Endothelial cell of umbilical vein (primary cell): Measurements from ENCODE around the gene ZNF839. TPM values are rescaled to one million over a fixed set of nuclear protein-coding genes. Genes with fewer than 3 reads are reported as not detected.

Experiments used
- BruUV-seq: library from RNA; stranded (reverse); fragments of 400-500 nt; replicated peaks from 2 replicates; lab custom pipeline; 2021; lab: Mats Ljungman, UMichigan
- CTCF ChIA-PET: fragments of 300-600, 350-600 bp; sonication (Branson Sonifier 250); formaldehyde crosslinking; loops from one replicate; lab custom pipeline; 2021; ENCODE audit warnings: antibody characterized with exemption, inconsistent platforms; lab: Charles Lee
- POLR2A ChIA-PET: fragments of 300-600, 350-600 bp; sonication (Branson Sonifier 250); formaldehyde crosslinking; loops from one replicate; lab custom pipeline; 2021; ENCODE audit warnings: antibody characterized with exemption, inconsistent platforms; lab: Charles Lee
- DNase-seq: peaks from one replicate; pipeline ENCODE4 v3.0.0-alpha.2; 2011; ENCODE audit warnings: low read depth, low spot score
- FAIRE-seq: peaks from 2 replicates; lab custom pipeline; 2011; peaks lifted over from hg19 to GRCh38; lab: Jason Lieb, UNC
- H2AFZ ChIP-seq: 2 replicates; pipeline ENCODE4 v1.6.0; 2012; ENCODE audit warnings: low read depth, low read length, control low read depth, inconsistent platforms
- H3K27ac ChIP-seq: 2 replicates; pipeline ENCODE4 v1.5.1; 2011; ENCODE audit warnings: low read depth, mild to moderate bottlenecking, control low read depth, low read length, moderate library complexity; ENCODE audit not compliant: insufficient read depth
- H3K27me3 ChIP-seq, 2 experiments: 2 replicates each; pipeline versions ENCODE4 v1.6.0 to v1.6.1; 2011; ENCODE audit warnings: low read length in 2 of 2, mixed read lengths in 1 of 2; ENCODE audit not compliant: control insufficient read depth in 2 of 2, insufficient read depth in 2 of 2
- H3K36me3 ChIP-seq, 2 experiments: 2 replicates in 1 of 2; 3 replicates in 1 of 2; pipeline ENCODE4 v1.5.1; 2011; ENCODE audit warnings: low read length in 2 of 2, mild to moderate bottlenecking in 1 of 2, moderate library complexity in 1 of 2; ENCODE audit not compliant: control insufficient read depth in 2 of 2, insufficient read depth in 2 of 2; ENCODE audit errors: extremely low read depth in 1 of 2
- H3K4me1 ChIP-seq: 3 replicates; pipeline ENCODE4 v1.5.1; 2011; ENCODE audit warnings: mild to moderate bottlenecking, low read length; ENCODE audit not compliant: control insufficient read depth, insufficient read depth; ENCODE audit errors: extremely low read depth
- H3K4me2 ChIP-seq: 2 replicates; pipeline ENCODE4 v1.6.1; 2011; ENCODE audit warnings: low read length, control low read depth, mixed read lengths; ENCODE audit not compliant: insufficient read depth
- H3K4me3 ChIP-seq, 3 experiments: fragments of 200-600 bp in 1 of 3; sonication (generic), shearing (Covaris generic) in 1 of 3; replicated peaks in 1 of 3; 2 replicates each; pipeline ENCODE4 v1.5.1; 2011 to 2016; ENCODE audit warnings: control low read depth in 3 of 3, low read length in 3 of 3, mild to moderate bottlenecking in 2 of 3, inconsistent platforms in 1 of 3, low read depth in 1 of 3, moderate library complexity in 1 of 3; ENCODE audit not compliant: insufficient read depth in 1 of 3
- H3K79me2 ChIP-seq: 2 replicates; pipeline ENCODE4 v1.6.0; 2012; ENCODE audit warnings: low read length, inconsistent platforms; ENCODE audit not compliant: control insufficient read depth, insufficient read depth
- H3K9ac ChIP-seq: replicated peaks from 2 replicates; pipeline ENCODE3; 2011; ENCODE audit warnings: low read length, control low read depth; ENCODE audit not compliant: insufficient read depth; ENCODE audit errors: extremely low read depth
- H3K9me1 ChIP-seq: replicated peaks from 3 replicates; pipeline ENCODE4 v1.6.0; 2011; ENCODE audit warnings: mild to moderate bottlenecking, low read length; ENCODE audit not compliant: control insufficient read depth, insufficient read depth; ENCODE audit errors: extremely low read depth
- H3K9me3 ChIP-seq: replicated peaks from 2 replicates; pipeline ENCODE4 v1.5.1; 2012; ENCODE audit warnings: low read length, inconsistent platforms; ENCODE audit not compliant: control insufficient read depth, insufficient read depth
- H4K20me1 ChIP-seq: replicated peaks from 2 replicates; pipeline ENCODE3; 2011; ENCODE audit warnings: mild to moderate bottlenecking, low read length; ENCODE audit not compliant: control insufficient read depth, insufficient read depth; ENCODE audit errors: extremely low read depth
- EZH2 ChIP-seq: IDR thresholded peaks from 2 replicates; pipeline ENCODE4 v1.6.1; 2012; ENCODE audit warnings: borderline replicate concordance, low read depth, mild to moderate bottlenecking, moderate library complexity, low read length, inconsistent platforms; ENCODE audit not compliant: severe bottlenecking
- FOS ChIP-seq: IDR thresholded peaks from 2 replicates; pipeline ENCODE4 v1.6.1; 2011; ENCODE audit warnings: mild to moderate bottlenecking, low read length, moderate library complexity, borderline replicate concordance; ENCODE audit not compliant: insufficient read depth
- GATA2 ChIP-seq: IDR thresholded peaks from 2 replicates; pipeline ENCODE4 v1.7.0; 2011; ENCODE audit warnings: low read depth, mild to moderate bottlenecking, moderate library complexity, mixed read lengths, low read length; ENCODE audit not compliant: insufficient read length, insufficient read depth
- JUN ChIP-seq: IDR thresholded peaks from 2 replicates; pipeline ENCODE4 v1.6.1; 2011; ENCODE audit warnings: borderline replicate concordance, low read depth; ENCODE audit not compliant: insufficient read length, insufficient read depth
- MYC ChIP-seq: IDR thresholded peaks from one replicate; pipeline ENCODE4 v1.6.1; 2011; ENCODE audit warnings: mild to moderate bottlenecking, low read depth, low read length
- POLR2A ChIP-seq: IDR thresholded peaks from 2 replicates; pipeline ENCODE4 v1.6.1; 2012; ENCODE audit warnings: low read depth, mild to moderate bottlenecking, control low read depth, low read length
- POLR2AphosphoS5 ChIP-seq: IDR thresholded peaks from 2 replicates; pipeline ENCODE4 v1.6.1; 2012; ENCODE audit warnings: low read depth, mild to moderate bottlenecking, control low read depth, low read length, moderate library complexity; ENCODE audit not compliant: insufficient read depth
- dilution Hi-C: fragments of 300-500 bp; cut with MboI; formaldehyde crosslinking; loops from one replicate; pipeline ENCODE4 v1.15.0; 2019; ENCODE audit warnings: low sequenced_read_pairs; ENCODE audit not compliant: extremely low pct_ligation_motif_present
- intact Hi-C: fragments of 100-400 bp; cut with micrococcal nuclease; formaldehyde crosslinking; loops from one replicate; pipeline ENCODE4 v1.10.0; 2022
- polyA plus RNA-seq, 4 experiments: library from polyadenylated mRNA; depleted of rRNA in 3 of 4; stranded (reverse) in 3 of 4; unstranded in 1 of 4; fragments of >200 nt; gene quantifications; 2 replicates each; pipeline versions ENCODE4 v1.2.1 to v1.2.3, GENCODE V29; 2011 to 2012; ENCODE audit warnings: missing spikeins in 1 of 4
- total RNA-seq: library from RNA; stranded (reverse); gene quantifications from 2 replicates; pipeline ENCODE4 v1.2.3, GENCODE V29; 2021
- TF ChIP-seq, protein P1 (sequence below), 2 donors: IDR thresholded peaks; 1 replicate in 1 of 2; 2 replicates in 1 of 2; pipeline ENCODE4 v1.5.1; 2011; ENCODE audit warnings: low read length in 2 of 2, mild to moderate bottlenecking in 2 of 2, moderate library complexity in 2 of 2, control low read depth in 1 of 2, inconsistent platforms in 1 of 2, low read depth in 1 of 2; ENCODE audit not compliant: insufficient read depth in 1 of 2; ENCODE audit errors: extremely low read depth in 1 of 2
- TF ChIP-seq, protein P2 (sequence below): IDR thresholded peaks from 2 replicates; pipeline ENCODE4 v1.6.1; 2011; ENCODE audit not compliant: insufficient read depth, insufficient read length

Gene ZNF839
- total and polyA plus RNA-seq, 2 donors (not counting 3 experiments of a cell fraction or from before 2014, with no cell fraction given) = 9.8 to 12.5 TPM

DNA sequence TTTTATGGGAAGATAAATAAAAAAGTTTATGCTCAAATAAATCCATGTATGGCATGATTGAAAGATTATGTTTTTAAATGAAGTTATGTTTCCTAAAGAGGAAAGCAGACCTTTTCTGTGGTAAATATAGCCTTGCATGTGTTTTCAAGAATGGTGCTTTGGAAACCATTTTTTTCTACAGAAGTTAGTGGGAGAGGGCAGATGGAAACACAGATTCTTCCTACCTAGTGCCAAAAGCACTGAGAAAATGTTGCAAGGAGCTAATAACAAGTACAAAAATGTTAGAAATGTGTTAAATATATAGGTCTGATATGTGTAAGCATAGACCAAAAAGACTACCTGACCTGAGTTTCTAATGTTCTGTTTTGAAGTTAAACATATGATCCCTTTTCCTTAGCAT is 67.5 kb downstream of the ZNF839 start:
- Histone ChIP-seq H3K27me3 (no peaks in the 10 kb centered on the region), H2AFZ (no peak overlapping the region), H3K9ac (no peak overlapping the region), H3K4me2 (no peak overlapping the region), H3K36me3 (no peaks in the 10 kb centered on the region), H3K79me2 (no peaks in the 10 kb centered on the region), H3K9me1 (no peaks in the 10 kb centered on the region), H4K20me1 (no peaks in the 10 kb centered on the region), H3K9me3 (no peaks in the 10 kb centered on the region), H3K4me3 (no peak overlapping the region), H3K4me1 (peaks cover 13% of the 10 kb centered on the region), H3K27ac (no peak overlapping the region)
- TF ChIP-seq JUN = no peak
- no peak for TF ChIP-seq MYC
- no peak for TF ChIP-seq EZH2
- TF ChIP-seq, protein P1, sequence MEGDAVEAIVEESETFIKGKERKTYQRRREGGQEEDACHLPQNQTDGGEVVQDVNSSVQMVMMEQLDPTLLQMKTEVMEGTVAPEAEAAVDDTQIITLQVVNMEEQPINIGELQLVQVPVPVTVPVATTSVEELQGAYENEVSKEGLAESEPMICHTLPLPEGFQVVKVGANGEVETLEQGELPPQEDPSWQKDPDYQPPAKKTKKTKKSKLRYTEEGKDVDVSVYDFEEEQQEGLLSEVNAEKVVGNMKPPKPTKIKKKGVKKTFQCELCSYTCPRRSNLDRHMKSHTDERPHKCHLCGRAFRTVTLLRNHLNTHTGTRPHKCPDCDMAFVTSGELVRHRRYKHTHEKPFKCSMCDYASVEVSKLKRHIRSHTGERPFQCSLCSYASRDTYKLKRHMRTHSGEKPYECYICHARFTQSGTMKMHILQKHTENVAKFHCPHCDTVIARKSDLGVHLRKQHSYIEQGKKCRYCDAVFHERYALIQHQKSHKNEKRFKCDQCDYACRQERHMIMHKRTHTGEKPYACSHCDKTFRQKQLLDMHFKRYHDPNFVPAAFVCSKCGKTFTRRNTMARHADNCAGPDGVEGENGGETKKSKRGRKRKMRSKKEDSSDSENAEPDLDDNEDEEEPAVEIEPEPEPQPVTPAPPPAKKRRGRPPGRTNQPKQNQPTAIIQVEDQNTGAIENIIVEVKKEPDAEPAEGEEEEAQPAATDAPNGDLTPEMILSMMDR (IDR thresholded peaks at IDR 0.05; ENCODE audit: extremely low read depth in 1 of 2, insufficient read depth in 1 of 2, low read depth in 1 of 2, low read length in 2 of 2) = no peak
- no peak for TF ChIP-seq POLR2AphosphoS5
- no peak for TF ChIP-seq POLR2A
- TF ChIP-seq, protein P2, sequence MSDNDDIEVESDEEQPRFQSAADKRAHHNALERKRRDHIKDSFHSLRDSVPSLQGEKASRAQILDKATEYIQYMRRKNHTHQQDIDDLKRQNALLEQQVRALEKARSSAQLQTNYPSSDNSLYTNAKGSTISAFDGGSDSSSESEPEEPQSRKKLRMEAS = no peak
- TF ChIP-seq GATA2 = no peak
- TF ChIP-seq FOS = no peak
- dilution Hi-C loops (no loop called here), intact Hi-C loops (no loop called here)
- FAIRE-seq (no peak), DNase-seq (no peak)
- ChIA-PET POLR2A (no interaction called here), CTCF (interaction anchor here (1.4 kb wide), 1 partner anchor 17 kb away, joined by 3 read pairs; no protein-coding TSS in a partner anchor)
- no TSS peak for BruUV-seq
